Measurements from ENCODE around the gene C10orf95. TPM values are rescaled to one million over a fixed set of nuclear protein-coding genes. Genes with fewer than 3 reads are reported as not detected.

C10orf95 gene
- total and polyA plus RNA-seq, 10 of the 15 experiments (the other 5 are each of a cell fraction or from before 2014, with no cell fraction given) = 0.06 to 1.1 (median 0.31) TPM

DNA sequence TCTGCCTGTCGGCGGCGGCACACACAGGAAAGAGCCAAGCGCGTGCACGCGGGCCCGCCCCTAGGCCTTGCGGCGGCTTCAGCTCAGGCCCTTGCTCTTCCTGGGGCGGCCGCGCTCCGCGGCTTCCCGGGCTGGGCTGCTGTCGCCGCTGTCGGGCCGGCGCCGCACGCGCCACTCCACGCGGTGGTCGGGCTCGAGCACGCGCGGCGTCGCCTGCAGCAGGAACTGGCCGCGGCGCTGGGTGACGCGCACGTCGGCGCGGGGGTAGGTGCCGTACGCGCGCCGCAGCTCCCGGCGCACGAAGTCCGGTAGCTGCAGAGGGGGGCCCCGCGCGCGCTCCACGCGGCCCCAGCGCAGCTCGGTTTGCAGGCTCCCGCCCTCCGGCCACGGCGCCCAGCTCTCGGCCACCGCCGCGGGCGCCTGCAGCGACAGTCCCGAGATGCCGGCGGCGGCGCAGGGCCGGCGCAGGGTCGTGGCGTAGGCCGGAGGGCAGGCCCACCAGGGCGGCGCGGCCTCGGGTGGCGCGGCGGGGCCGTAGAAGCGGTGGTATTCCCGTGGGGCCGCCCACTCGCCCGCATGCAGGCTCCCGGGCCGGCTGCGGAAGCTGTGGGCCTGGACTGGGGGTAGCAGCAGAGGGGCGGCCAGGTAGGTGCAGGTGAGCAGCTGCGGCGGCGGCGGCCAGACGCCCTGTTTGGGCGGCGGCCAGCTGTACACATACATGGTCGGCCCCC is 804 bp downstream of the C10orf95 start (continued):
- TF ChIP-seq SIX5 (IDR thresholded peaks at IDR 0.05; ENCODE audit: low read depth, low read length, severe bottlenecking) = no peak
- TF ChIP-seq CHD2 (IDR thresholded peaks at IDR 0.05; ENCODE audit: borderline replicate concordance, low read depth, low read length) = no peak
- no peak for TF ChIP-seq ZNF207 (IDR thresholded peaks at IDR 0.05; ENCODE audit: borderline replicate concordance)
- no peak for TF ChIP-seq RFX5 (IDR thresholded peaks at IDR 0.05; ENCODE audit: low read depth, low read length)
- TF ChIP-seq CHD1 (IDR thresholded peaks at IDR 0.05; ENCODE audit: low read depth, low read length) = no peak
- no peak for TF ChIP-seq CREB1 (IDR thresholded peaks at IDR 0.05; ENCODE audit: low read depth)
- TF ChIP-seq, protein P1, sequence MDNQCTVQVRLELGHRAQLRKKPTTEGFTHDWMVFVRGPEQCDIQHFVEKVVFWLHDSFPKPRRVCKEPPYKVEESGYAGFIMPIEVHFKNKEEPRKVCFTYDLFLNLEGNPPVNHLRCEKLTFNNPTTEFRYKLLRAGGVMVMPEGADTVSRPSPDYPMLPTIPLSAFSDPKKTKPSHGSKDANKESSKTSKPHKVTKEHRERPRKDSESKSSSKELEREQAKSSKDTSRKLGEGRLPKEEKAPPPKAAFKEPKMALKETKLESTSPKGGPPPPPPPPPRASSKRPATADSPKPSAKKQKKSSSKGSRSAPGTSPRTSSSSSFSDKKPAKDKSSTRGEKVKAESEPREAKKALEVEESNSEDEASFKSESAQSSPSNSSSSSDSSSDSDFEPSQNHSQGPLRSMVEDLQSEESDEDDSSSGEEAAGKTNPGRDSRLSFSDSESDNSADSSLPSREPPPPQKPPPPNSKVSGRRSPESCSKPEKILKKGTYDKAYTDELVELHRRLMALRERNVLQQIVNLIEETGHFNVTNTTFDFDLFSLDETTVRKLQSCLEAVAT (IDR thresholded peaks at IDR 0.05) = no peak
- no peak for TF ChIP-seq RAD21 (IDR thresholded peaks at IDR 0.05; ENCODE audit: insufficient read depth, low read depth, low read length)
- TF ChIP-seq, protein P2, sequence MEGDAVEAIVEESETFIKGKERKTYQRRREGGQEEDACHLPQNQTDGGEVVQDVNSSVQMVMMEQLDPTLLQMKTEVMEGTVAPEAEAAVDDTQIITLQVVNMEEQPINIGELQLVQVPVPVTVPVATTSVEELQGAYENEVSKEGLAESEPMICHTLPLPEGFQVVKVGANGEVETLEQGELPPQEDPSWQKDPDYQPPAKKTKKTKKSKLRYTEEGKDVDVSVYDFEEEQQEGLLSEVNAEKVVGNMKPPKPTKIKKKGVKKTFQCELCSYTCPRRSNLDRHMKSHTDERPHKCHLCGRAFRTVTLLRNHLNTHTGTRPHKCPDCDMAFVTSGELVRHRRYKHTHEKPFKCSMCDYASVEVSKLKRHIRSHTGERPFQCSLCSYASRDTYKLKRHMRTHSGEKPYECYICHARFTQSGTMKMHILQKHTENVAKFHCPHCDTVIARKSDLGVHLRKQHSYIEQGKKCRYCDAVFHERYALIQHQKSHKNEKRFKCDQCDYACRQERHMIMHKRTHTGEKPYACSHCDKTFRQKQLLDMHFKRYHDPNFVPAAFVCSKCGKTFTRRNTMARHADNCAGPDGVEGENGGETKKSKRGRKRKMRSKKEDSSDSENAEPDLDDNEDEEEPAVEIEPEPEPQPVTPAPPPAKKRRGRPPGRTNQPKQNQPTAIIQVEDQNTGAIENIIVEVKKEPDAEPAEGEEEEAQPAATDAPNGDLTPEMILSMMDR (IDR thresholded peaks at IDR 0.05 in 2 of 3, conservative IDR thresholded peaks at IDR 0.05 in 1 of 3; ENCODE audit: control insufficient read depth in 2 of 3, extremely low read depth in 1 of 3, insufficient read depth in 1 of 3, low read depth in 3 of 3, low read length in 3 of 3) = no peak
- TF ChIP-seq EGR1 (IDR thresholded peaks at IDR 0.05; ENCODE audit: borderline replicate concordance in 1 of 2, low read depth in 2 of 2, low read length in 2 of 2) = peak; percentile 73 to 78
- no peak for TF ChIP-seq TARDBP (IDR thresholded peaks at IDR 0.05; ENCODE audit: borderline replicate concordance)
- no peak for TF ChIP-seq ZNF24 (IDR thresholded peaks at IDR 0.05)
- peak; percentile 92 for TF ChIP-seq MYC (IDR thresholded peaks at IDR 0.05; ENCODE audit: insufficient read depth, insufficient read length, insufficient replicate concordance, low read length, severe bottlenecking)
- peak; percentile 84 for TF ChIP-seq MEF2B (IDR thresholded peaks at IDR 0.05; ENCODE audit: partially characterized antibody, poor library complexity, severe bottlenecking)
- TF ChIP-seq ZNF384 (IDR thresholded peaks at IDR 0.05; ENCODE audit: borderline replicate concordance, low read depth, low read length) = no peak
- TF ChIP-seq, protein P3, sequence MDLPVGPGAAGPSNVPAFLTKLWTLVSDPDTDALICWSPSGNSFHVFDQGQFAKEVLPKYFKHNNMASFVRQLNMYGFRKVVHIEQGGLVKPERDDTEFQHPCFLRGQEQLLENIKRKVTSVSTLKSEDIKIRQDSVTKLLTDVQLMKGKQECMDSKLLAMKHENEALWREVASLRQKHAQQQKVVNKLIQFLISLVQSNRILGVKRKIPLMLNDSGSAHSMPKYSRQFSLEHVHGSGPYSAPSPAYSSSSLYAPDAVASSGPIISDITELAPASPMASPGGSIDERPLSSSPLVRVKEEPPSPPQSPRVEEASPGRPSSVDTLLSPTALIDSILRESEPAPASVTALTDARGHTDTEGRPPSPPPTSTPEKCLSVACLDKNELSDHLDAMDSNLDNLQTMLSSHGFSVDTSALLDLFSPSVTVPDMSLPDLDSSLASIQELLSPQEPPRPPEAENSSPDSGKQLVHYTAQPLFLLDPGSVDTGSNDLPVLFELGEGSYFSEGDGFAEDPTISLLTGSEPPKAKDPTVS (IDR thresholded peaks at IDR 0.05; ENCODE audit: low read depth, low read length) = no peak
- peak; percentile 91 for TF ChIP-seq BACH1 (IDR thresholded peaks at IDR 0.05; ENCODE audit: borderline replicate concordance)
- no peak for TF ChIP-seq EP300 (IDR thresholded peaks at IDR 0.05; ENCODE audit: borderline replicate concordance in 1 of 2, control insufficient read depth in 1 of 2, low read depth in 2 of 2, low read length in 2 of 2)
- no peak for TF ChIP-seq ZNF622 (IDR thresholded peaks at IDR 0.05)
- TF ChIP-seq SMAD1 (IDR thresholded peaks at IDR 0.05; ENCODE audit: low read depth, partially characterized antibody) = no peak
- TF ChIP-seq MYB (IDR thresholded peaks at IDR 0.05; ENCODE audit: borderline replicate concordance, low read depth, low read length) = no peak
- TF ChIP-seq GABPA (IDR thresholded peaks at IDR 0.05; ENCODE audit: low read depth) = no peak
- no peak for TF ChIP-seq SRF (IDR thresholded peaks at IDR 0.05; ENCODE audit: low read depth in 2 of 2, low read length in 2 of 2)
- no peak for TF ChIP-seq EED (IDR thresholded peaks at IDR 0.05; ENCODE audit: low read depth)
- no peak for TF ChIP-seq NFXL1 (IDR thresholded peaks at IDR 0.05; ENCODE audit: borderline replicate concordance)
